Midbrain (tissue), 1 donor: ENCODE data around the gene MAGEA9B.
"Not testable (repeated sequence)": the region's sequence is repeated elsewhere in the genome, so short reads cannot be mapped to it uniquely, and the experiment has no call there.

Experiments used
- DNase-seq: peaks from one replicate; lab custom pipeline; 2025; lab: John Stamatoyannopoulos, UW

Gene MAGEA9B

GRCh38 chrX:149534926-149535602 is 52.2 kb downstream of the MAGEA9B start:
- DNase-seq = not testable (repeated sequence)

GRCh38 chrX:149533999-149534398 is 53.3 kb downstream of the MAGEA9B start:
- DNase-seq = not testable (repeated sequence)

GRCh38 chrX:149532868-149533267 is 54.4 kb downstream of the MAGEA9B start:
- not testable (repeated sequence) for DNase-seq
